Inflammatory macrophage treated with lipopolysaccharide for 4 hours (primary cell): ENCODE results near the gene TRIM41.
"Not testable (repeated sequence)": the region's sequence is repeated elsewhere in the genome, so short reads cannot be mapped to it uniquely, and the experiment has no call there.

ENCODE experiments used
- DNase-seq: peaks from one replicate; pipeline ENCODE4 v3.0.0-alpha.2; 2020

The TRIM41 gene

GRCh38 chr5:181193656-181194055 lies 29.4 kb upstream of the TRIM41 start:
- no peak for DNase-seq

- DNase-seq, result no peak
Observed at GRCh38 chr5:181194489-181195248, 28.4 kb upstream of the TRIM41 start.

- no peak for DNase-seq
Observed at GRCh38 chr5:181195249-181195761, 27.8 kb upstream of the TRIM41 start.

- no peak for DNase-seq
Observed at GRCh38 chr5:181197326-181197951, 25.6 kb upstream of the TRIM41 start.

GRCh38 chr5:181198106-181198685 lies 24.9 kb upstream of the TRIM41 start:
- no peak for DNase-seq

GRCh38 chr5:181198905-181199519 lies 24.1 kb upstream of the TRIM41 start:
- DNase-seq, result no peak

GRCh38 chr5:181199881-181200638 lies 23.0 kb upstream of the TRIM41 start:
- peak; percentile 51 for DNase-seq

GRCh38 chr5:181200816-181201215 lies 22.3 kb upstream of the TRIM41 start:
- no peak for DNase-seq

GRCh38 chr5:181203093-181203711 lies 19.9 kb upstream of the TRIM41 start:
- DNase-seq, result peak; percentile 83

- no peak for DNase-seq
Observed at GRCh38 chr5:181203777-181204112, 19.3 kb upstream of the TRIM41 start.

GRCh38 chr5:181204113-181204825 lies 18.8 kb upstream of the TRIM41 start:
- DNase-seq, result no peak

GRCh38 chr5:181204826-181205760 lies 18.0 kb upstream of the TRIM41 start, which contains the start of gene TRIM7:
Gene TRIM7 (minus strand): TSS chr5:181205196. CDS start chr5:181205110, 86 bp downstream.
- DNase-seq, result peak; percentile 58

- DNase-seq, result no peak
Observed at GRCh38 chr5:181205761-181206649, 17.1 kb upstream of the TRIM41 start.

- peak; percentile 82 for DNase-seq
Observed at GRCh38 chr5:181207214-181207959, 15.7 kb upstream of the TRIM41 start.

GRCh38 chr5:181207960-181208253 lies 15.2 kb upstream of the TRIM41 start:
- no peak for DNase-seq

- DNase-seq, result not testable (repeated sequence)
Observed at GRCh38 chr5:181209006-181209405, 14.1 kb upstream of the TRIM41 start.

GRCh38 chr5:181210148-181210547 lies 12.9 kb upstream of the TRIM41 start:
- not testable (repeated sequence) for DNase-seq

- not testable (repeated sequence) for DNase-seq
Observed at GRCh38 chr5:181210698-181211097, 12.4 kb upstream of the TRIM41 start.

- no peak for DNase-seq
Observed at GRCh38 chr5:181211208-181211607, 11.9 kb upstream of the TRIM41 start.
